Measurements from ENCODE around the gene LPO.

Gene LPO

GRCh38 chr17:58264407-58265103, 26.2 kb downstream of the LPO start:
- no peak for DNase-seq

- DNase-seq, result no peak
These were observed 26.9 kb downstream of the LPO start for GRCh38 chr17:58265271-58265670.

GRCh38 chr17:58265902-58266875, 27.8 kb downstream of the LPO start:
- DNase-seq, result no peak

- DNase-seq, result no peak
These were observed 29.3 kb downstream of the LPO start for GRCh38 chr17:58267347-58268324.

- no peak for DNase-seq
These were observed 29.9 kb downstream of the LPO start for GRCh38 chr17:58268326-58268725.

GRCh38 chr17:58268774-58269556, 30.6 kb downstream of the LPO start:
- no peak for DNase-seq

- DNase-seq, result no peak
These were observed 31.3 kb downstream of the LPO start for GRCh38 chr17:58269557-58270291.

GRCh38 chr17:58270476-58271215, 32.3 kb downstream of the LPO start:
- no peak for DNase-seq

- no peak for DNase-seq
These were observed 33.0 kb downstream of the LPO start for GRCh38 chr17:58271216-58271931.

GRCh38 chr17:58272367-58273280, 34.2 kb downstream of the LPO start:
- DNase-seq, result no peak

GRCh38 chr17:58273453-58274104, 35.2 kb downstream of the LPO start:
- no peak for DNase-seq

- no peak for DNase-seq
These were observed 37.0 kb downstream of the LPO start for GRCh38 chr17:58275417-58275816.

GRCh38 chr17:58276423-58276822, 38.0 kb downstream of the LPO start:
- no peak for DNase-seq

- DNase-seq, result no peak
These were observed 38.9 kb downstream of the LPO start for GRCh38 chr17:58277107-58277801.

GRCh38 chr17:58277802-58278595, 39.6 kb downstream of the LPO start:
- DNase-seq, result no peak

GRCh38 chr17:58278661-58279015, 40.3 kb downstream of the LPO start:
- no peak for DNase-seq
